ENCODE data around the gene ZNF532. TPM values are rescaled to one million over a fixed set of nuclear protein-coding genes. Genes with fewer than 3 reads are reported as not detected.

The ZNF532 gene
- total RNA-seq, 1 donor from 2014 or later: 53.3 TPM

DNA sequence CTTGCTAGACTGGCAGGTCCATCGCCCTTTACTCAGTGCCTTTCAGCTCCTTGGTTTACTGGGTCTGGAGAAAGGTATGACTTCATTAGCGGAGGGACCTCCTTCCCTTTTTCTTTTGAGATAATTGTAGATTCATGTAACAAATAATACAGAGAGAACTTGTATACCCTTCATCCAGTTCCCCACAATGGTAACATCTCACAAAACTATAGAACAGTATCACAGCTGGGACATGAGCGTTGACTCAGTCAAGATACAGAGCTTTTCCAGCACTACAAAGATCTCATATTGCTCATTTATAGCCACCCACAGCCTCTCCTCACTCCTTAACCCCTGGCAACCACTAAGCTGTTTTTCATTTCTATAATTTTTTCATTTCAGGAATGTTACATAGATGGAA lies 59.8 kb downstream of the ZNF532 start:
- ATAC-seq (ENCODE audit: poor library complexity) (no peak), DNase-seq (no peak)
- intact Hi-C loops (cut with DNase I): no loop called here

GRCh38 chr18:58927659-58928058 lies 63.0 kb downstream of the ZNF532 start:
- intact Hi-C loops (cut with DNase I): no loop called here
- no peak for DNase-seq
- peak; percentile 30 for ATAC-seq (ENCODE audit: poor library complexity)

DNA sequence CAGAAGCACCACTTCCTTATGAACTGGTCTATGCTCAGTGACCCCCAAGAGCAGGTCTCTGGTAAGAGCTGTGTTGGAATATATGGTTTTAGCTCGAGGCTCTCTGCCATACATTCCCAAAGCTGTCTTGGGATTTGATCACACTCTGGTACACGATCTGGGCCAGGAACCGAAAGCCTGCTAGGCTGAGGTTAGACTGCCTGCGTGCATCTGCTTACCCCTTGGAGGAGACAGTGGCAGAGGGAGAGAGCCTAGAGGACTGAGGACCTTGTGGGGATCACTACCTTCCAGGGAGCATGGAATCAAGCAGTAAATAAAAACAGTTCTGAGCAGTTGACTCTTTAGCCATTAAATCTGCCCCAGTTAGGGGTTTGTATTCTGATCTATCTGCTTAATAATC lies 63.7 kb downstream of the ZNF532 start:
- ATAC-seq (ENCODE audit: poor library complexity): peak; percentile 25
- intact Hi-C loops (cut with DNase I): no loop called here
- DNase-seq: no peak

DNA sequence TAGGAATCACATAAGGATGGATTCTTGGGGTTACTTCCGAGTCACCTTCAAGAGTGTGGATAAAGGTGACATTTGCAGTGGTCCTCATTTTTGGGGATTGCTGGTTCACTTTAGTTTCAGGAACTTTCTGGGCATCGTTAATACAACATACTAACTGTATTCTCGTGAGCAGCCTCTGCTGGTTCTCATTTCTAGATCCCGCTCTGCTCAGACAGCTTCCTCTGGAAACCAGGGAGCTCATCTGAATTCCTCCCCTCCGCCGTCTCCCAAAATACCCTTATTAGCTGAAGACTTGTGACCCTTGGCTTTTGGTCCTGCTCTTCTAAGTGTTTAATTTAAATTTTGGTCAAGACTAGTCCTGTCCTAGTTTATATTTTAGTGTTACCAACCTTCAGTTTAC lies 64.5 kb downstream of the ZNF532 start:
- no peak for ATAC-seq (ENCODE audit: poor library complexity)
- intact Hi-C loops (cut with DNase I): no loop called here
- DNase-seq: no peak

GRCh38 chr18:58934356-58934755 lies 69.7 kb downstream of the ZNF532 start:
- DNase-seq (no peak), ATAC-seq (ENCODE audit: poor library complexity) (no peak)
- intact Hi-C loops (cut with DNase I): no loop called here

- intact Hi-C loops (cut with DNase I): no loop called here
- ATAC-seq (ENCODE audit: poor library complexity): no peak
Measured at GRCh38 chr18:58934933-58935577, 70.4 kb downstream of the ZNF532 start.

DNA sequence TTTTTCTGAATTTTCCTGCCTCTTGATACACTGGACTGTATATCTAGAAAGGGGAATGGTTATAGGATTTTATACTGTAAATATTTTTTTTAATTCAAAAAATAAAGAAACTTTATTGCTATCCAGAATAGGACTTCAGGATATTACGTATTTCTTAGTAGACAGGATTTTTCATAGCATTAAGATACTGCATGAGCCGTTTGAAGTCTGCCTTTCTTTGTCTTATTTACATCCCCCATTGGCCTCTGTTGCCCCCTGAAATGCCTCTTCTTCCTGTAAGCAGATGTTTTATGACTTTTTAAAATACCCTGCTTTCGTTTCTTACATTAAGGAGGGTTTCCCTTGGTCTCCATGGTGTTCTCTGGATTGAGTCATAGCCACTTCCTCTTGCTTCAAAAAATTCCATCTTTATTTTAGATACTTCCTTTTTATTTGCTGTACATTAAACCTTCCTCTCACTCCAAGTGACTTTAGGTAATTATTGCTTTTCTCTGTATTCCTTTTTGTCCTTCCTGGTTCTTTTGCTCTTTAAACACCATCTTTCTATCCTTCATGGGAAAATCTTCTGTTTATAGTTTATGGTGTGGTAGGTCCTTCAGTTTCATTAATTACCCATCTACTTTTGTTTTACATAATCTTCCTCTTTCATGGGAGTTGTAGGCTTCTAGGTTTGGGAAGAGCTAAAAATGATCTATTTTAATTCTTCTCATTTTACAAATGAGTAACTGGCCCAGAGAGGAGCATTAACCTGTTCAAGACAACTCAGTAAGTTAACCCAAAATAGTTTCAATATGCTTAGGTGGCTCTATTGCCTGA lies 72.6 kb downstream of the ZNF532 start:
- DNase-seq (no peak), ATAC-seq (ENCODE audit: poor library complexity) (no peak)
- intact Hi-C loops (cut with DNase I): no loop called here

More at GRCh38 chr18:58934933-58935577, 70.4 kb downstream of the ZNF532 start:
- no peak for DNase-seq

DNA sequence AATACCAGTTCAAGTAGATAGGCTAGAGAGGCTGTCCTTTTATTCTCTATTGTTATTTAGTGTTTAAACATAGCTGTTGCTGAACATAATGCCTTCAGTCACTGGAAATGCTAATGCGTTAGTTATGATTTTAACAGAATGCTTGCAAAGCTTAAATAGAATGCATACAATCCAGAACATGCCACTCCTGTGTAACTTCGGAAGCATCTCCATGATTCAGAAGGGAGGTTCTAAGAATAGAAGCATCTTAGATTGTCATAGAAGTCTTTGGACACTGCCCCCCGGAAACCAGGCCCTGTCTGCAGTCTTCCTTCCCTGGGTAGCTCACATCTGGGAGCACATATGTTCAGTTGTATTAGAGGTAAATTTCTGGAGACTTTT lies 73.2 kb downstream of the ZNF532 start:
- ATAC-seq (ENCODE audit: poor library complexity) (no peak), DNase-seq (no peak)
- intact Hi-C loops (cut with DNase I): no loop called here

- DNase-seq (no peak), ATAC-seq (ENCODE audit: poor library complexity) (no peak)
- intact Hi-C loops (cut with DNase I): no loop called here
Measured at GRCh38 chr18:58941426-58942099, 76.9 kb downstream of the ZNF532 start.

- no peak for ATAC-seq (ENCODE audit: poor library complexity)
Measured at GRCh38 chr18:58943896-58944295, 79.2 kb downstream of the ZNF532 start.

DNA sequence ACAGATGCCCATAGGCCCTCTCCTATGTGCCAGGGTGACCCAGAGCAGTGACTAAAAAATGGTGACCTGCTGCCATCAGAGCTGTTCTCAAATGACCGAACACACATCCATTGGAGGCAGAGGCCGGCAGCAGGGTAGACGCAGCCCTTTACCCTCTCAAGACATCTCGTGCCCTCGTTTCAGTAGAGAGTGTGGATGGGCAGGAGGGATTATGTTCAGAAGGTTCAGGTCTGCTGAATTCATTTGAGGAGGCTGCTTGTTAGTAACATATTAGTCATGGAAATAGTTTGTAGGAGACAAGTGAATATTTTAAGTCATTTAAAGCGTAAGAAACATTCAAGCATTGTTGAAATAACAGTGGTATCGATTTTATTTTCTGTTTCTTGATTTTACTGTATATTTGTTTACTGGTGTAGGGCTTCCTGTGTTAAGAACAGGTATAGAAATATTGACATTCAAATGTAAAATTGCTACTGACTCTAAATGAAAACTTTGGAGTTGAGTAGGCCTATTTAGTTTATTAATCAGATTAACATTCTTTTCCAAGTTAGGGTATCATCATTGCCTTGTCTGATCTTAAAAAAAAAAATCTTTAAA lies 82.6 kb downstream of the ZNF532 start:
- ATAC-seq (ENCODE audit: poor library complexity) (no peak), DNase-seq (no peak)
- intact Hi-C loops (cut with DNase I): no loop called here

More at GRCh38 chr18:58943896-58944295, 79.2 kb downstream of the ZNF532 start:
- intact Hi-C loops (cut with DNase I): no loop called here
- DNase-seq: no peak

DNA sequence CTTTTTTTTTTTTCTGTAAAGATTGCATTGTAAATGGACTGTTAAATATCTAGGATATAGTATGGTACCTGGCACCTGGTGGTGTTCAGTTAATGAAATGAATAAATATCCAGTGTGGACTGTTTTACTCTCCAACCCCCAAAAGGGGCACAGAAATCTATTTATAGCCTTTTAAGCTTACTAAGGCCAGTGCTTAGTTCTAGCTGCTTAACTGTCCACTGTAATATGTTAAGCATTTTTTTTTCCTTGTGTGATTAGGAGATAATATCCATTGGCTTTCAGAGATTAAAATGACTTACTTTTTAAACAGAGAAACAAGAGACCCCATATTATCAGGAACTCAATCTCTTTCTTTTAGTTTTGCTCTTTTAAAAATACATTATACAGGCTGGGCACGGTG lies 84.4 kb downstream of the ZNF532 start:
- intact Hi-C loops (cut with DNase I): no loop called here
- no peak for DNase-seq
- no peak for ATAC-seq (ENCODE audit: poor library complexity)

DNA sequence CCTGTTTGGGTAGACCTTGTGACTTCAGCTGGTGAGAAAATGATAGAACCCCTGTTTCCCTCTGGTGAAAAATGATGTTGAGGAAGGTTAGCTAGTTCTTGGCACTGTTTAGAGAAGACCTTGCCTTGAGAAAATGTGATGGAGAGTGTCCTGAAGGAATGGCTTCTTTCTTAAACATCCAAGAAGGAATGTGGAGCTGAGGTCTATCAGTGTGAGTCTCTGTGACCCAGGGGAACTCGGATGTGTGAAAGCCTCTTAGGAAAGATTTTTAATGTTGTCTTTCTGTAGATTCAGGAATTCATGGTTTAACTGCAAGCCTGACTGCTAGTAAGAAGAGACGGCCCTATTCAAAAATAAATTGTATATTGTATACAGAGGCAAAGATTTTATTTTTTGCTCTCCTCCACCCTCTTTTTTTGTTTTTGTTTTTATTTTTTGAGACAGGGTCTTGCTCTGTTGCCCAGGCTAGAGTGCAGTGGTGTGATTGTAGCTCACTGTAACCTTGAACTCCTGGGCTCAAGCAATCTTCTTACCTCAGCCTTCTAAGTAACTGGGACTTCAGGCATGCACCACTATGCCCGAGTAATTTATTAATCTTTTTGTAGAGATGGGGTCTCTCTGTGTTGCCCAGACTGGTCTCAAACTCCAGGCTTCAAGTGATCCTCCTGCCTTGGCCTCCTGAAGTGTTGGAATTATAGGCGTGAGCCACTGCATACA lies 87.5 kb downstream of the ZNF532 start:
- DNase-seq: no peak
- intact Hi-C loops (cut with DNase I): no loop called here
- no peak for ATAC-seq (ENCODE audit: poor library complexity)

DNA sequence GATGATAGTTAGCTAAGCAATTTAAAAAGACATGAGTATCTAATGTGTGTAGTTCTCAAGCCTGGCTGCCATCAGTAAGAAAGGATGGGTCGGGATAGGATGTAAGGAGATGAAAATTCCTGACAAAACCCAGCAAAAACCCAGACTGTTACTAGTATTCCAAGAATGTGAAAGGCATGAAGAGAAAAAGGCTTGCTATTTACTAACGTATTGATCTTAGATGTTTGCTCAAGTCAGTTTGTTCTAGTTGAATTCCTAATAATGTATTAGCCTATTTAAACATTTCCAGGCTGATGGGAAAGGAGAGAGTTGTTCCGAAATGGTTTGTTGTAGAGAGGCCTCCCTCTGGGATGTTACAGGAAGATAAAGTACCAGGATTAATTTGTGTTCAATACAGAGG lies 88.2 kb downstream of the ZNF532 start:
- ATAC-seq (ENCODE audit: poor library complexity) (no peak), DNase-seq (no peak)
- intact Hi-C loops (cut with DNase I): no loop called here

DNA sequence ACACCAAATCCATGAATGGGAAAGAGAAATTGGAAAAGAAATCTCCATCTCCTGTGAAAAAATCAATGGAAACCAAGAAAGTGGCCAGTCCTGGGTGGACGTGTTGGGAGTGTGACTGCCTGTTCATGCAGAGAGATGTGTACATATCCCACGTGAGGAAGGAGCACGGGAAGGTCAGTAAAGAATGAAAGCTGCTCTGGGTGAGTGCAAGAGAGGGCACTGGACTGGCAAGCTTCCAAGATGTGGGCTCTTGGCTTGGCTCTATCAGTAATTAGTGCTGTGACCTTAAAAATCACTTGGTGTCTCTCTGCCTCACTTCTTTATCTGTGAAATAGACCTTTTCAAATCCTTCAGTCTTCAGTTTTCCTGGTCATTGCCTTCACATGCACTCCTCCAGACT lies 89.0 kb downstream of the ZNF532 start:
- intact Hi-C loops (cut with DNase I): no loop called here
- peak; percentile 92 for ATAC-seq (ENCODE audit: poor library complexity)
- DNase-seq: peak; percentile 50

- DNase-seq (no peak), ATAC-seq (ENCODE audit: poor library complexity) (no peak)
- intact Hi-C loops (cut with DNase I): no loop called here
Measured at GRCh38 chr18:58955001-58955400, 90.3 kb downstream of the ZNF532 start.

DNA sequence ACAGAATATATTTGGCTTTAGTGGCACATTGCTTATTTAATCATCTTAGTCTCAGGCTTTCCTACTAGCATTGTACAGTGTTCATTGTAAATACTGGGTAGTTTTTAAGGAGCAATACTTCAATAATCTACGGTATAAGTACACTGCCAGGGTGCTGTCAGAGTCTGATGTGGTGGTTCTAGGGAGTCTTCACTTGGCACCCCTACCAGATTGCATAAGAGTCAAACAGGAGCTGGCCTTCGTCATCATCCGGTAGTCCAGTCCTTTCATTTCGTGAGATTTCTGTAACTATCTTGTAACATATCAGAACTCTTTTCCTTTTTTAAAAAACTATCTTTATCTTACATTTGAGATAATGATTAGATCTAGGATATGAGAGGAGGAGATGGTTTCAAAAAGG lies 91.1 kb downstream of the ZNF532 start:
- ATAC-seq (ENCODE audit: poor library complexity) (peak; percentile 77), DNase-seq (no peak)
- intact Hi-C loops (cut with DNase I): no loop called here

GRCh38 chr18:58958628-58959027 lies 94.0 kb downstream of the ZNF532 start:
- no peak for DNase-seq
- no peak for ATAC-seq (ENCODE audit: poor library complexity)
- intact Hi-C loops (cut with DNase I): no loop called here

DNA sequence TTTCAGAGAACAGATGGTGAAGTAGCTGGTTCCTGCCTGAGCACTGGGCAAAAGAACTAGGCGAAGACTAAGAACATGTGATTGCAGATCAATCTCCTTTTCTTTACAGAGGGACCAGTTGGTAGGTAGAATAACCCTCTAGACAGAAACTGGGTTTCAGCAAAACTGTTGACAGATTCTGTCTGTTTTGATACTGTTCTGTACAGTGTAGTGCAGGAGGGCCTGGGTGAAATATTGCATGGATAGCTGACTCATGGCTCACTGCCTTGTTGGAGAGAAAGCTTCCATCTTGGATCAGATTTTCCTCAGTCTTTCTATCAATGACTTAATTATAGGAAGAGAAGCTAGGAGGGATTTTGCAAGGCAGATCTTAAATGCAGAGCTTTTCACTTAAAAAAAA lies 95.8 kb downstream of the ZNF532 start:
- DNase-seq: no peak
- no peak for ATAC-seq (ENCODE audit: poor library complexity)
- intact Hi-C loops (cut with DNase I): loop anchor here (10.0 kb wide), 1 partner anchor 176 kb away; no protein-coding TSS in a partner anchor

Measured in Right ventricle myocardium superior (tissue), 1 donor.